HCT116 (cell line): Measurements from ENCODE around the gene DTD1.

Source experiments
- CTCF ChIP-seq, 3 experiments: fragments of 200-600 bp in 1 of 3; sonication (generic) in 1 of 3; IDR thresholded peaks in 2 of 3; conservative IDR thresholded peaks in 1 of 3; 2 replicates each; pipeline ENCODE4 v1.5.1; 2012 to 2017; ENCODE audit warnings: low read depth in 2 of 3, low read length in 2 of 3, antibody characterized with exemption in 1 of 3, borderline replicate concordance in 1 of 3, control low read depth in 1 of 3, mild to moderate bottlenecking in 1 of 3, mixed read lengths in 1 of 3, mixed run types in 1 of 3, moderate library complexity in 1 of 3; ENCODE audit not compliant: insufficient read depth in 1 of 3
- EGR1 ChIP-seq: IDR thresholded peaks from 2 replicates; pipeline ENCODE4 v1.6.1; 2012; ENCODE audit warnings: low read depth
- EZH2 ChIP-seq: fragments of 200-600 bp; sonication (generic); IDR thresholded peaks from 2 replicates; pipeline ENCODE4 v1.6.1; 2017; ENCODE audit warnings: antibody characterized with exemption, mixed run types
- EZH2phosphoT487 ChIP-seq: fragments of 200-600 bp; IDR thresholded peaks from 2 replicates; pipeline ENCODE4 v1.6.1; 2018; ENCODE audit warnings: antibody characterized with exemption, borderline replicate concordance
- MAX ChIP-seq: IDR thresholded peaks from 2 replicates; pipeline ENCODE4 v1.6.1; 2012
- POLR2A ChIP-seq: IDR thresholded peaks from 2 replicates; pipeline ENCODE4 v1.7.0; 2011; ENCODE audit warnings: borderline replicate concordance; ENCODE audit not compliant: insufficient read depth, insufficient read length; ENCODE audit errors: extremely low read depth
- YY1 ChIP-seq: IDR thresholded peaks from 2 replicates; pipeline ENCODE4 v1.6.1; 2011; ENCODE audit warnings: low read length, low read depth, moderate library complexity, mild to moderate bottlenecking; ENCODE audit not compliant: insufficient replicate concordance; ENCODE audit errors: extremely low read depth
- ZBTB33 ChIP-seq: IDR thresholded peaks from 2 replicates; pipeline ENCODE4 v1.6.1; 2011; ENCODE audit warnings: mild to moderate bottlenecking, low read length, moderate library complexity; ENCODE audit not compliant: insufficient replicate concordance; ENCODE audit errors: extremely low read depth
- ZNF274 ChIP-seq: fragments of 200-500 bp; sonication (Bioruptor generic); IDR thresholded peaks from 2 replicates; pipeline ENCODE4 v1.6.1; 2014; ENCODE audit warnings: mild to moderate bottlenecking, low read depth, low read length, inconsistent platforms

- TF ChIP-seq MAX (no peak), EGR1 (no peak), CTCF (IDR thresholded peaks at IDR 0.05 in 2 of 3, conservative IDR thresholded peaks at IDR 0.05 in 1 of 3; ENCODE audit: borderline replicate concordance in 1 of 3, insufficient read depth in 1 of 3, low read depth in 2 of 3, low read length in 2 of 3) (no peak), POLR2A (no peak), EZH2 (no peak), ZNF274 (no peak), ZBTB33 (no peak), YY1 (no peak), EZH2phosphoT487 (no peak)
Observed at GRCh38 chr20:18737140-18737539, 149.3 kb downstream of the DTD1 start.
